NCI-H1694 (cell line): ENCODE data around the gene NETO2.
"Not testable (repeated sequence)": the region's sequence is repeated elsewhere in the genome, so short reads cannot be mapped to it uniquely, and the experiment has no call there.

Experiments used
- DNase-seq: peaks from one replicate; lab custom pipeline; 2025; lab: John Stamatoyannopoulos, UW

Gene NETO2

DNA sequence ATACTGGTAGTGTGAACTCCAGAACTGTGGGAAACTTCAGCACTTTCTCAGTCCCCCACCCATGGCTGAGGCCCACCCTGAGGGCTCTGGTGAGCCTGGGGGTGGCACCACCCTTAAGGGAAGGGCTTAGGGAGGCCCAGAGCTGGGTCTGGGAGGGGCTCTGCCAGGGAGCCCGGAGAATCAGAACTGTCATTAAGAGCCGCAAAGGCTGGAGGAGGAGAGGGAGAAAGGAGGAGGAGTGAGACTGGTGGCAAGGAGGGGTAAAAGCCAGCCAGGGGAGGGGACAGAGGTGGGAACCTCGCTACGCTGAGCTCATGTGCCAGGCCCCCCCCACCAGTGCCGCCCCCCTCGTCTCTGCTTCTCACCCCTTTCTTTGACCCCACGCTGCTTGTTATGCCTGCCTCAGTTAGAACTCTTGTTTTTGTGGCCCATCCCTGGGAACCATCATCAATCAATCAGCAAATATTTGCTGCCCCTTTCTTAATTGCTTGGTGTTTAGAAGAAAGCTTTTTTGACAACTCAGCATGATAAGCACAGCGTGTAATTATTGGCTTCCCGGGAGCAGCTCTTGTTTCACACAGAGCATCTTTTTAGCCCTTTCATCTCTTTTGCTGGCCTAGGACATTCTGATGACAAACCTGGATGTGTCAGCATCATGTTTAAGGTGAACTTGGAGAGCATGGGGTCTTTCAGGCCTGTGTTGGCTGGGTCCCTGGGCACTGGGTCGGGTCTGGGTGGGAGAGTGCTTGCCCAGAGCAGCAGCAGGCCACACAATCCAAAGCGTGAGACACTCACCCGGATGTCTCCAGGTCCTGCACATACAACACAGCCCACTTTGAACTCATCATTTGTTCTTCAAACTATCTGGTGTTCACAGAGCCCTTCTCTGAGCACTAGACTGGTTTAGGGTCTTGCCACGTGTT is 77.7 kb downstream of the NETO2 start:
- DNase-seq: no peak

DNA sequence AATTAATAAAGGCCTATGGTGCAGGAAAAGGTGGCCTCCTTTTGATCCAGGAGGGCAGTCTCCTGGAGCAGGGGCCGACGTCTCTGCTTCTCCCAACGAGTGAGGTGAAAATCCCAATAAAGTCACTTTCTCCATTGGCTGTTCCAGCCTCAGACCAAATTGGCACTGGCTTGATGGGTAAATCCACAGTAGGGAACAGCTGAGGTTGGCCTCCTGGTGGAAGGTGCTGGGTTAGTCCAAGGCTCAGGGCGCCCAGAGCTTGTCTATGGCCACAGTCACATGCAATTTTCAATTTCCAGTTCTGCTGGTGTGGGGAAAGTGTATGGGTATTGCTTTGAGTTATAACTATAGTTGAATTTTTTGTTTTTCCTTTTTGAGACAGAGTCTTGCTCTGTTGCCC is 79.0 kb downstream of the NETO2 start:
- no peak for DNase-seq

DNA sequence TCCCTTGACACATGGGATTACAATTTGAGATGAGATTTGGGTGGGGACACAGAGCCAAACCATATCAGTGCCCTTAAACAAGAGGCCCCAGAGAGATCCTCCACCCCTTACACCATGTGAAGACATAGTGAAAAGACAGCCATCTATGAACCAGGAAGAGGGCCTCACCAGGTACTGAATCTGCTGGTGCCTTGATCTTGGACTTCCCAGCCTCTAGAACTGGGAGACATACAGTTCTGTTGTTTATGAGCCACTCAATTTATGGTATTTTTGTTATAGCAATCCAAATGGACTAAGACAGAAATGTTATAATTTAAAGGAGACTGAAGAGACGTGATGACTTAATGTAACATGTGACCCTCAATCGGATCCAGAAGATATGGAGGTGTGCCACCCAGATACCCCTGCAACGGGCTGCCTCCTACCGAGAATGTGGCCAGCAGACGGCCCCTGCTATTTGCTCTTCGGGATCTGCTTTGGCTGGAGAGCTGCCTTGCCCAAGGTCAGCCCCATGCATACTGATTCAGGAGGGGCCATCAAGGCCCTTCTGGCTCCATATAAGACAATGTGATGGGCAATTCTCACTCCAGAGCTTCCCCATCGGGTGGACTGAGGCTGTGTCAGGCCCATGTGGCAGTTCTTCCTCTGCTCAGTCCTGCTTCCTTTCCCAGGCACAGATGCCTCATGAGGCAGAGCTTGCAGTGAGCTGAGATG is 80.6 kb downstream of the NETO2 start:
- DNase-seq: no peak

DNA sequence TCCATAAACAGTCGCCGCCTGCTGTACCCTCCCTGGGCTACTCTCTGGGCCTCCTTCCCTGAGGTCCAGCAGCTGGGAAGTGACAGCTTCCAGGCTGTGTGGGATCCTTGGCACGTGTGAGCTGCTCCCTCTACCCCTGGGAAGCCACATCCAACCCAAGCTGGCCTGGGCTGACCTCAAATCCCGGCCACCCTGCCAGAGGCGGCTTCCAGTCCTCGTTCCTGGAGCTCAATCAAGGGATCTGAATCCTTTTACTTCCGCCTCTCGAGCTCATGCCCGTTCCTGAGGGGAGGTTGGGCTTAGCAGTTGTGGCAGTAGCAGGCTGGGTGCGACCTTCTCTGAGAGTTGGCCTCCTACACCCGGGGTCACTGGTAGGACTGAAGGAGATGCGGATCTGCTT is 82.5 kb downstream of the NETO2 start:
- no peak for DNase-seq

DNA sequence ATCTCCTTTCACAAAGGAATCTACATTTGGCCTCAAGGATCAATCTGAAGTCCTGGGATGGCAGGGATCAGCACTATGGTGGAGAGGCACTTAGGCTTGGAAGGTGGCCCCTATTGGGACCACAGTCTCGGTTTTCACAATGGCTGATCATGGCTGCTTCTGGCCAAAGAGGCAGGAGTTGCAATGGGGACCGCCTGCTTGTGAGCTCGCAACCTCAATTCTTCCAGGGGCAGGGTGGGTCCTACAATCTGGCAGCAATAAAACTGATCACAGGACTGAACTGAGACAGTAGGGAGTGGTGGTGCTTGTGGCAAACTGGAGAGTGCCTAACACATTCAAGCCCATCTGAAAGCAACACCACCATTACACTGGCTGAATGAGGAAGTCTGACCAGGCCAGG is 83.1 kb downstream of the NETO2 start:
- no peak for DNase-seq

DNA sequence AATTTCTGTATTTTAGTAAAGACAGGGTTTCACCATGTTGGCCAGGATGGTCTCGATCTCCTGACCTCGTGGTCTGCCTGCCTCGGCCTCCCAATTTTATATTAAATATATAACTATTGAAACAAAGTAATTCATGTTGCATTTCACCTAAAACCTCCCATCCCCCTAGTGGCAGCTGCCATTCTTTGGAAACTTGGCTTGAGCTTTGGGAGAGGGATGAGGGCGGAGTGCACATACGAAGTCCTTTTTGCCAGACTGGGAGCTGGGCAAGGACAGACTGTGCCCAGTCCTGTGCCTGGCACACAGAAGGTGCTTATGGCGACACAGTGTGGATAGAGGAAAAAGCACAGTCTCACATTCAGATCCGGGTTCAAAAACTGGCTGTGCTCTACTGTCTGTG is 83.8 kb downstream of the NETO2 start:
- DNase-seq: no peak

DNA sequence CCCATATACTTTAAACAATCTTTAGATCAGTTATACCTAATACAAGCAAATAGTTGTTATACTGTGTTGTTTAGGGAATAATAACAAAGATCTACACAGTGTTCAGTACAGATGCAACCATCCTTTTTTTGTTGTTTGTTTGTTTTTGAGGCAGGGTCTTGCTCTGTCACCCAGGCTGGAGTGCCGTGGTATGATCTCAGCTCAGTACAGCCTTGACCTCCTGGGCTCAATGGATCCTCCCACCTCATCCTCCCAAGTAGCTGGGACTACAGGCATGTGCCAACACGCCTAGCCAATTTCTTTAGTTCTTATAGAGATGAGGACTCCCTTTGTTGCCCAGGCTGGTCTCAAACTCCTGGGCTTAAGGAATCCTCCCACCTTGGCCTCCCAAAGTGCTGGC is 84.6 kb downstream of the NETO2 start:
- not testable (repeated sequence) for DNase-seq

DNA sequence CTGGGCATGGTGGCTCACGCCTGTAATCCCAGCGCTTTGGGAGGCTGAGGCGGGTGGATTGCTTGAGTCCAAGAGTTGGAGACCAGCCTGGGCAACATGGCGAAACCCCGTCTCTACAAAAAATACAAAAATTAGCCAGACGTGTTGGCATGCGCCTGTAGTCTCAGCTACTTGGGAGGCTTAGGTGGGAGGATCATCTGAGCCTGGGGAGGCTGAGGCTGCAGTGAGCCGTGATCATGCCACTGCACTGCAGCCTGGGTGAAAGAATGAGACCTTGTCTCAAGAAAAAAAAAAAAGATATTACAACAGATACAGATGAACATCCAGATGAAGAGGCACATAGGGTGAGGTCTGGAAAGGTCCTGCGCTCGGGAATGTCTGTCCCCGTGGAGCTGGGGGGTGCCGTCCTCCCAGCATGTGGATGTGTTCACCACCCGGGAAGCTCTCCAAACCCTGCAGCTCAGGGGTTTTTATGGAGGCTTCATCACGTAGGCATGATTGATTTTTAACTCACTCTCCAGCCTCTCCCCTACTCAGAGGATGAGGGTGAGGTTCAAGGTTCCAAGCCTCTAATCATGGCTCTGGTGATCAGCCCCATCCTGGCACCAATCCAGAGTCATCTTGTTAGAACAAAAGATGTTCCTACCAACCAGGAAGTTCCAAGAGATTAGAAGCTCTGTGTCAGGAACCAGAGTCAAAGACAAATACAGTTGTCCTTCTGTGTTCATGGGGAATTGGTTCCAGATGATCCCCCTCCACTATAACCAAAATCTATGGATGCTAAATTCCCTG is 85.3 kb downstream of the NETO2 start:
- DNase-seq: no peak

DNA sequence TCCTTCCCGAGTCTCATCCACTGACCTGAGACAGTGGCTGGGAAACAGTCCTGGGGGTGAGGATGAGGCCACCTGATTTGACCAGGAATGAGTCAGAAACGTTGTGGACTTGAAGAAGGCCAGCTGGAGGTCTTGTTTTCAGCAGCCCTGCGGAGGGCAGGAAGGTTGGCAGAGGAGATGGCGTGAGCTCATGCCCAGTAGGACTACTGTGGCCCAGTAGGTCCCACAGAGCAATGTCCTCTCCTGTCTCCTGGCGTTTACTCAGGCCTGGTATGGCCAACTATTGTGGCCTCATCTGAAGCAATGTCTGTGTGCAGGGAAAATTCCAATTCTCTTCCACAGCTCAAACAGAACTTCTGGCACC is 86.1 kb downstream of the NETO2 start:
- DNase-seq: no peak

DNA sequence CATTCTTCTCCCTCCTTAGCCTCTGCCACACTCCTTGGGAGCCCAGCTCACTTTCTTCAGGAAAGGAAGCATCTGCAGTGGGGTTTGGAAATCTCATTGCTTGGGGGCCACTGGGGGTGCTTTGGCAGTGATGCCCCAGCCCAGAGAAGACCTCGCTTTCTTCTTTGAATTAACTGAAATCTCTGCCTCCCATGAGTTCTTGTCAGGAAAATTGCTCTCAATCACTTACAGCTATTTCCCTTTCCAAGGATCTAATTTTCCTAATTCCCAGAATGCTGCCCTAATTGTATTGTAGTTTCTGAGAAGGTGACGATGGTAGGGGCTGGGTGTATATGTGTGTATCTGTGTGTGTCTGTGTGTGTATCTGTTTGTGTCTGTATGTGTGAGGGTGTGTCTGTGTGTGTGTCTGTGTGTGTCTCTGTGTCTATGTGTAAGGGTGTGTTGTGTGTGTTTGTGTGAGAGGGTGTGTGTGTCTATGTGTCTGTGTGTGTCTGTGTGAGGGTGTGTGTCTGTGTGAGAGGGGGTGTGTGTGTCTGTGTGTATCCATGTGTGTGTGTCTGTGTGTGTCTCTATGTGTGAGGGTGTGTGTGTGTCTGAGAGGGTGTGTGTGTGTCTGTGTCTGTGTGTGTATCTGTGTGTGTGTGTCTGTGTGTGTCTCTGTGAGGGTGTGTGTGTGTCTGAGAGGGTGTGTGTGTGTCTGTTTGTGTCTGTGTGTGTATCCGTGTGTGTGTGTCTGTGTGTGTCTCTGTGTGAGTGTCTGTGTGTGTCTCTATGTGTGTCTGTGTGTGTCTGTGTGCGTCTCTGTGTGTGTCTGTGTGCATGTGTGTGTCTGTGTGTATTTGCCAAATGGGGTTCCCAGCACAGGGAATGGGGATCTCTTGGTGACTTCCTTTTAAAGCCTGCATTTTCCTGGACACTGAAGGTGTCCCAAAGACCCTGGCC is 86.8 kb downstream of the NETO2 start:
- DNase-seq: no peak

DNA sequence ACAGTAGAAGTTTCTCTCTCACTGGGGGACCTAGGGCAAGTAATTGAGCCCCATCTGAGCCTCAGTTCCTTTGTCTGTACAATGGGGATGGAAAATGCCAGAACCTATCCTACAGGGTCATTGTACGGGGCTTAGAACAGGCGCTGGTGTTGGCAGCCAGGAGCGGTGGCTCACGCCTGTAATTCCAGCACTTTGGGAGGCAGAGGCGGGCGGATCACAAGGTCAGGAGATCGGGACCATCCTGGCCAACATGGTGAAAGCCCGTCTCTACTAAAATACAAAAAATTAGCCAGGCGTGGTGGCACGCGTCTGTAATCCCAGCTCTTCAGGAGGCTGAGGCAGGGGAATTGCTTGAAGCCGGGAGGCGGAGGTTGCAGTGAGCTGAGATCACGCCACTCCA is 87.7 kb downstream of the NETO2 start:
- DNase-seq: not testable (repeated sequence)

DNA sequence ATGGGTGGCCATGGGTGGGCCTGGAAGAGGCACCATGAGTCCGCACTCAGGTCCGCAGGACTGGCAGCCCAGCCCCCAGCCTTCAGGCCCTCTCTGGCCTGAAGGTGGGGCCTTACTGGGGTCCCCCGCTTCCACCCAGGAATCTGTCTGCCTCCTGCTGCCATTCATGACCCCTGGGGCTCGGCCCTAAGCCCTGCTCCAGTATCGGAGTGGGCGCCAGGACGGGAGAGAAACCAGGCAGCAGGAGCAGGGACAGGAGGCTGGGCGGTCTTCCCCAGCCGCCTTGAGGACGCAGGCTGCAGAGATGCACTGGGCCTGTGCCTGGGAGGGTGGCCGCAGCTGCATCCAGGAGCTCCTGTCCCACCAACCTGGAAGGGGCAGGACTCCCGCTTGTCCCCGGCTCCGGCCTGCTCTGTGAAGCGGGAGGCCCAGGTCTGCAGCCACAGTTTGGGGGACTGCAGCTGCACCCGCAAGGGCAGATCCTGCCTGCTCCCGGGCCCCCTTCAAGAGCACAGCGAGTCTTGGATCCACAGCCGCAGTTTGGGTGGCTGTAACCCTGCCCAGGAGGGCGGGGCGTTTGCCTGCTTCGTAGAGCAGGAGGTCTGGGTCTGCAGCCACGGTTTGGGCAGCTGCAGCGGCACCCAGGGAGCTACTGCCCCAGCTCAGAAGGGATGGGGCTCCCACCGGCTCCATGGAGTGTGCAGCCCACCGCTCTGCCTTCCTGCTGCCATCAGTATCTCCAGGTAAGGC is 88.4 kb downstream of the NETO2 start:
- DNase-seq: no peak

DNA sequence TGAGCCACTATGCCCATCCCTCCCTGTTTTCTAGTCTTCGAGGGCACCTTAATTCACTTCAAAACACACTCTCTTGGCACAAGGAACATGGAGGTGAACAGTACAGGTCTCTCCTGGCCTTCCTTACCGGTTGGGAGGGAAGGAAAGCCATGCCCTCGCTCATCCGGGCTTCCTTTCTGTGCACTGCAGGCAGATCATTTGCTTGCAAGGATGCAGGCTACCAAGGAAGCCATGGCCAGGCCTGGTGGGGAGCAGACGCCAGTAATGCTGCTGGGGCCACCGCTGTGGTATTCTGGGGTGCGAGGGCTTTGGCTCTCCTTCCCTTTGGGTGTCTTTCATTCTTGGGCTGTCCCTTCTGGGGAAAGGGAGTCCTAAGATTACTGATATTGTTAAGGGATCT is 89.4 kb downstream of the NETO2 start:
- DNase-seq: no peak

DNA sequence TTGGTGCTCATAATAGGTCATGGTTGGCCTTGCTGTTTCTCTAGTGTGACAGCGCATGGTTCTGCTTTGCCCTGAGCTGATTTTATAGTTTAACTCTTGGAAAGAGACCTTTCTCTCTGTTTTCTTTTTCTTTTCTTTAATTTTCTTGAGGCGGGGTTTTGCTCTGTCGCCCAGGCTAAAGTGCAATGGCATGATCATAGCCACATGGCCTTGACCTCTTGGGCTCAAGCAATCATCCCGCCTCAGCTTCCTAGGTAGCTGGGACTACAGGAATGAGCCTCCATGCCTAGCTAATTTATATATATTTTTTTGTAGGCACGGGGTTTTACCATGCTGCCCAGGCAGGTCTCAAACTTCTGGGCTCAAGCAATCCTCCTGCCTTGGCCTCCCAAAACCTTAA is 89.8 kb downstream of the NETO2 start:
- no peak for DNase-seq

DNA sequence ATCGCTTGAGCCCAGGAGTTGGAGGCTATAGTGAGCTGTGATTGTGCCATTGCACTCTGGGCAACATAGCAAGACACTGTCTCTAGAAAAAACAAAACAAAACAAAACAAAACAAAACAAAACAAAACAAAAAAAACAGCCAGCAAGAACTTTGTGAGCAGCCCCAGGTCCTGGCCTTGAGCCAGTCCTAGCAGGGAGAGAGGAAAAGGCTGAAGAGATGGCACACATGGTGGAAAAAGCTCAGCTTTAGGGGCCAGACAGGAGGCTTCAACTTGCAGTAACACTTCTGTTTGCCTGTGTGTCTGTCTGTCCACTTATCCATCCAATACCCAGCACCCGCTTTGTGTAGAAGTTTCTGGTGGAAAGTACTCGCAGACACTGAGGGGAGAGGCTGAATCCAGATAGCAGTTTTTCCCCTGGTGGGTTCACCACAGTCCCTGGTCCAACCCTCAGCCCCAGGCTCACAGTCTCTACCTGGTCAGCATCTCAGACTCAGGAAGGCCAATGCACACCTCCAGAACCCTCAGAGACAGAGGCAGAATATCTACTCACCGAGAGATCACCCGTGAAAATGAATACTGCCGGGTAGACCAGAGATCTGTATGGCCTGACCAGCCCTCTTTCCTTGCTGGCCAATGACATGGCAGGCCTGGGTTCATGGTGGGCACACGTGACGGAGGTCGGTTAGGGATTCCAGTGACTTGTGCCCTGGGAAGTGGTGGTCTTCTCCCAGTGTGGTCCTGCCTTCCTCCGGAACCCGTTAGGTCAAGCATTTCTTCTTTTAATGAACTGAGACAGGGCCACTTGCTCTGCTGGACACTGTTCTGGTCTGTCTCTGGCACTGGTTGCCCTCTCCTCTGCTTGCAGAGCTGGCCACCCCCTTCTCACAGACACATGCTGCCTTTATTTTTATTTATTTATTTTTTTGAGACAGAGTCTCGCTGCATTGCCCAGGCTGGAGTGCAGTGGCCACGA is 90.8 kb downstream of the NETO2 start:
- DNase-seq: no peak

DNA sequence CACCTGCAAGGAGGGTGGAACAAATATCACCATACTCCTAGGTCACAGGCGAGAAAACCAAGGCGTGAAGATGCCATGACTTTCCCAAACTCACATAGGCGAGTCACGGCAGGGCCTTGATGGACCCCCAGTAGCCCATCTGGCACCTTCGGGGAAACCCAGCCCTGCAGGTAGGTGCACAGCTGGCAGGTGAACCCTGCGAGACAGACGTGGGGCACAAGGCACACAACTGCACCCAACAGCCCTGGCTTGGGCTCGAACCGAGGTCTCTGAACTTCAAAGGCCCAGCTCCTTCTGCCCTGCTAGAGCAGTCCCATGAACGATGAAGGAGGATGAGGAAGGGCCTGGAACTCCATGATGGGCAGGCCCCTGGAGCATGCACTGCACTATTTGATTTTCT is 92.7 kb downstream of the NETO2 start:
- no peak for DNase-seq

DNA sequence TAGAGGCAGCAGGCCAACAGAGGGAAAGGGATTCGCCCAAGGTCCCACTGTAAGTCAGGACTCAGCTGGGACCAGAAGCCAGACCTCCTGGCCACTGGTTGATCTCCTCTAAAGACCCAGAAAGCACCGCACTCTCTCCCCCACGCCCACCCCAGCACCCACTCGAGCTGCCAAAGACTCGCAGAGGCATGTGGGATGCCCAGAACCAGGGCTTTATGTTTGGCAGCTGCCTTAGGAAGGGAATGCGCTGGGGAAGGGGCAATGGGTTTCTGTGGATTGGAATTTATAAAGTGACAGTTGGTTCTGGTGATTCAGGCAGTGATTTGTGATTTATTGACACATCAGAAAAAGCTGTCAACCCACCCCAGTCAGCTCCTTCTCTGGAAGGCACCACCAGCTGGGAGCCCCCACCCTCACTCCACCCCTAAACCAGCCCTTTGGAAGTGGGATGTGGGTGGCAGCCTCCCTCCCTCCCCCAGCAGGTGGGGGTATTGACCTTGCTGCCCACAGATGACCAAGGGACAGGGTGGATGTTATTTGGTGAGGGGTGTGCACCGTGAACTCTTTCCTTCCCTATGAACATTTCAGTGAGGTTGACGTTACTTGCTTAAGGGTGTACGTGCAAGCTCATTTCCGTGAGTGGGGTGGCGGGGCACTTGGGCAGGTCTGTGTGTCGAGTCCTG is 93.7 kb downstream of the NETO2 start:
- no peak for DNase-seq

DNA sequence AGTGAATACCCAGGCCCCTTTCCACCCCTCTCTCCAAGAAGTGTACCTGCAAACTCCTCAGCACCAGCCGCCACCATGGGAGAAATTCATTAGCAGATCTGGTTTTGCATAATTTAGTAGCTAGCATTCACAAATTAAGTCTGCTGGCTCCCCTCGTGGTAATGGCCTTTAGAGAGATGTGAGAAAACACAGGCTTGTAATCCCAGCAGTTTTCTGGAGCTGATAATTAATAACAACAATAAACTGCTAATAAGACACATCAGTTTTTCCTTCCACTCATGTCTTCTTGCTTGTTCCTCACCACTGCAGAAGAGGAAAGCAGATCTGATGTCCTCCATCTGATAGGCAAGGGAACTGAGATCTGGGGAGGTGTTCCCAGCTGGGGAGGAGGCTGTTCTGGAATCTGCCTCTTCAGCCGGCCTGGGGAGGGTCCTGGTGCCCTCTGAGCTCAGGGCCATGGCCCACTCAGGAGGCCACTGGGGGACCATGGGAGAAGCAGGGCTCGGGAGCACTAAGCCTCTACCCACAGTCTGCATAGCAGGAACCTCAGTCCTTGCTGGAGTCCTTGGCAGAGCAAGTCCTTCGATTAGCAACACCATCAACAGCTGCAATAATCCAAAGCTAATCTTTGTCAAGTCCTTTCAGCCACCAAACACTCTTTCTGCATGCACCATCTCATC is 96.1 kb downstream of the NETO2 start:
- no peak for DNase-seq
